ENCODE measurements around the gene TBX4.

TBX4 gene

GRCh38 chr17:61528171-61528570, 75.9 kb downstream of the TBX4 start:
- Histone ChIP-seq H3K9ac (ENCODE audit: low read depth, low read length, poor library complexity, severe bottlenecking) (no peak overlapping the region), H3K9me2 (replicated peaks; ENCODE audit: low read depth, low read length) (no peaks in the 10 kb centered on the region), H3K9me3 (ENCODE audit: insufficient read depth, low read depth, low read length) (no peaks in the 10 kb centered on the region), H3K36me3 (ENCODE audit: insufficient read depth, low read length) (no peaks in the 10 kb centered on the region), H3K4me1 (ENCODE audit: insufficient read depth, low read length, poor library complexity, severe bottlenecking) (no peaks in the 10 kb centered on the region), H3K4me3 (ENCODE audit: low read length, poor library complexity, severe bottlenecking) (no peak overlapping the region), H2AFZ (ENCODE audit: low read length) (no peak overlapping the region), H3F3A (ENCODE audit: low read depth) (no peaks in the 10 kb centered on the region), H4K20me1 (ENCODE audit: insufficient read depth, low read length, poor library complexity, severe bottlenecking) (no peaks in the 10 kb centered on the region), H3K27me3 (ENCODE audit: insufficient read depth, low read length, poor library complexity, severe bottlenecking) (no peaks in the 10 kb centered on the region), H3K79me2 (ENCODE audit: insufficient read depth, low read length) (no peaks in the 10 kb centered on the region), H3K4me2 (ENCODE audit: low read depth, low read length, poor library complexity, severe bottlenecking) (no peak overlapping the region)
- TF ChIP-seq, protein P1, sequence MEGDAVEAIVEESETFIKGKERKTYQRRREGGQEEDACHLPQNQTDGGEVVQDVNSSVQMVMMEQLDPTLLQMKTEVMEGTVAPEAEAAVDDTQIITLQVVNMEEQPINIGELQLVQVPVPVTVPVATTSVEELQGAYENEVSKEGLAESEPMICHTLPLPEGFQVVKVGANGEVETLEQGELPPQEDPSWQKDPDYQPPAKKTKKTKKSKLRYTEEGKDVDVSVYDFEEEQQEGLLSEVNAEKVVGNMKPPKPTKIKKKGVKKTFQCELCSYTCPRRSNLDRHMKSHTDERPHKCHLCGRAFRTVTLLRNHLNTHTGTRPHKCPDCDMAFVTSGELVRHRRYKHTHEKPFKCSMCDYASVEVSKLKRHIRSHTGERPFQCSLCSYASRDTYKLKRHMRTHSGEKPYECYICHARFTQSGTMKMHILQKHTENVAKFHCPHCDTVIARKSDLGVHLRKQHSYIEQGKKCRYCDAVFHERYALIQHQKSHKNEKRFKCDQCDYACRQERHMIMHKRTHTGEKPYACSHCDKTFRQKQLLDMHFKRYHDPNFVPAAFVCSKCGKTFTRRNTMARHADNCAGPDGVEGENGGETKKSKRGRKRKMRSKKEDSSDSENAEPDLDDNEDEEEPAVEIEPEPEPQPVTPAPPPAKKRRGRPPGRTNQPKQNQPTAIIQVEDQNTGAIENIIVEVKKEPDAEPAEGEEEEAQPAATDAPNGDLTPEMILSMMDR (conservative IDR thresholded peaks at IDR 0.05; ENCODE audit: low read length), result no peak
- no peak for TF ChIP-seq EZH2phosphoT487 (IDR thresholded peaks at IDR 0.05; ENCODE audit: borderline replicate concordance)

- Histone ChIP-seq H3K9me3 (ENCODE audit: insufficient read depth, low read depth, low read length) (no peaks in the 10 kb centered on the region), H3K9ac (ENCODE audit: low read depth, low read length, poor library complexity, severe bottlenecking) (no peak overlapping the region), H3K27me3 (ENCODE audit: insufficient read depth, low read length, poor library complexity, severe bottlenecking) (no peaks in the 10 kb centered on the region), H3K4me3 (ENCODE audit: low read length, poor library complexity, severe bottlenecking) (no peak overlapping the region), H2AFZ (ENCODE audit: low read length) (no peak overlapping the region), H3K9me2 (replicated peaks; ENCODE audit: low read depth, low read length) (no peaks in the 10 kb centered on the region), H4K20me1 (ENCODE audit: insufficient read depth, low read length, poor library complexity, severe bottlenecking) (no peaks in the 10 kb centered on the region), H3K4me2 (ENCODE audit: low read depth, low read length, poor library complexity, severe bottlenecking) (no peak overlapping the region), H3F3A (ENCODE audit: low read depth) (no peaks in the 10 kb centered on the region), H3K79me2 (ENCODE audit: insufficient read depth, low read length) (no peaks in the 10 kb centered on the region), H3K4me1 (ENCODE audit: insufficient read depth, low read length, poor library complexity, severe bottlenecking) (no peaks in the 10 kb centered on the region), H3K36me3 (ENCODE audit: insufficient read depth, low read length) (no peaks in the 10 kb centered on the region)
- TF ChIP-seq, protein P1 (conservative IDR thresholded peaks at IDR 0.05; ENCODE audit: low read length), result no peak
- TF ChIP-seq EZH2phosphoT487 (IDR thresholded peaks at IDR 0.05; ENCODE audit: borderline replicate concordance), result no peak
These were observed 79.0 kb downstream of the TBX4 start for GRCh38 chr17:61531223-61531622.

- TF ChIP-seq, protein P1 (conservative IDR thresholded peaks at IDR 0.05; ENCODE audit: low read length), result no peak
- TF ChIP-seq EZH2phosphoT487 (IDR thresholded peaks at IDR 0.05; ENCODE audit: borderline replicate concordance), result no peak
- Histone ChIP-seq H2AFZ (ENCODE audit: low read length) (peak overlapping the region; percentile 50), H3K4me3 (ENCODE audit: low read length, poor library complexity, severe bottlenecking) (no peak overlapping the region), H3K79me2 (ENCODE audit: insufficient read depth, low read length) (no peaks in the 10 kb centered on the region), H3K36me3 (ENCODE audit: insufficient read depth, low read length) (no peaks in the 10 kb centered on the region), H3K27me3 (ENCODE audit: insufficient read depth, low read length, poor library complexity, severe bottlenecking) (no peaks in the 10 kb centered on the region), H4K20me1 (ENCODE audit: insufficient read depth, low read length, poor library complexity, severe bottlenecking) (no peaks in the 10 kb centered on the region), H3K9me3 (ENCODE audit: insufficient read depth, low read depth, low read length) (no peaks in the 10 kb centered on the region), H3F3A (ENCODE audit: low read depth) (no peaks in the 10 kb centered on the region), H3K4me2 (ENCODE audit: low read depth, low read length, poor library complexity, severe bottlenecking) (no peak overlapping the region), H3K9me2 (replicated peaks; ENCODE audit: low read depth, low read length) (no peaks in the 10 kb centered on the region), H3K4me1 (ENCODE audit: insufficient read depth, low read length, poor library complexity, severe bottlenecking) (no peaks in the 10 kb centered on the region), H3K9ac (ENCODE audit: low read depth, low read length, poor library complexity, severe bottlenecking) (no peak overlapping the region)
These were observed 80.6 kb downstream of the TBX4 start for GRCh38 chr17:61532826-61533225.
